Body of pancreas (tissue), 4 donors: ENCODE data around the gene OR6A2.

Source experiments
- CTCF ChIP-seq, 7 experiments: fragments of 450-650 bp in 4 of 7; fragments of 200-600 bp in 3 of 7; sonication (generic) in 3 of 7; IDR thresholded peaks; one replicate each; pipeline ENCODE4 v1.5.1; 2016 to 2019; ENCODE audit warnings: antibody characterized with exemption in 7 of 7
- POLR2A ChIP-seq, 3 donors: fragments of 450-650 bp; IDR thresholded peaks; one replicate each; pipeline ENCODE4 v1.6.1; 2016; ENCODE audit warnings: antibody characterized with exemption in 3 of 3, mild to moderate bottlenecking in 2 of 3

GRCh38 chr11:6745465-6746015, 53.9 kb downstream of the OR6A2 start:
- TF ChIP-seq CTCF (IDR thresholded peaks at IDR 0.05) (no peak), POLR2A (IDR thresholded peaks at IDR 0.05) (no peak)
